GM12873 (cell line): ENCODE measurements around the gene TTC28.

ENCODE experiments used
- TF ChIP-seq, protein P1 (sequence below): IDR thresholded peaks from 2 replicates; pipeline ENCODE4 v1.5.1; 2012; ENCODE audit warnings: low read depth, mild to moderate bottlenecking, moderate library complexity, low read length, control low read depth; ENCODE audit not compliant: insufficient read depth; ENCODE audit errors: missing control alignments

TTC28 gene

DNA sequence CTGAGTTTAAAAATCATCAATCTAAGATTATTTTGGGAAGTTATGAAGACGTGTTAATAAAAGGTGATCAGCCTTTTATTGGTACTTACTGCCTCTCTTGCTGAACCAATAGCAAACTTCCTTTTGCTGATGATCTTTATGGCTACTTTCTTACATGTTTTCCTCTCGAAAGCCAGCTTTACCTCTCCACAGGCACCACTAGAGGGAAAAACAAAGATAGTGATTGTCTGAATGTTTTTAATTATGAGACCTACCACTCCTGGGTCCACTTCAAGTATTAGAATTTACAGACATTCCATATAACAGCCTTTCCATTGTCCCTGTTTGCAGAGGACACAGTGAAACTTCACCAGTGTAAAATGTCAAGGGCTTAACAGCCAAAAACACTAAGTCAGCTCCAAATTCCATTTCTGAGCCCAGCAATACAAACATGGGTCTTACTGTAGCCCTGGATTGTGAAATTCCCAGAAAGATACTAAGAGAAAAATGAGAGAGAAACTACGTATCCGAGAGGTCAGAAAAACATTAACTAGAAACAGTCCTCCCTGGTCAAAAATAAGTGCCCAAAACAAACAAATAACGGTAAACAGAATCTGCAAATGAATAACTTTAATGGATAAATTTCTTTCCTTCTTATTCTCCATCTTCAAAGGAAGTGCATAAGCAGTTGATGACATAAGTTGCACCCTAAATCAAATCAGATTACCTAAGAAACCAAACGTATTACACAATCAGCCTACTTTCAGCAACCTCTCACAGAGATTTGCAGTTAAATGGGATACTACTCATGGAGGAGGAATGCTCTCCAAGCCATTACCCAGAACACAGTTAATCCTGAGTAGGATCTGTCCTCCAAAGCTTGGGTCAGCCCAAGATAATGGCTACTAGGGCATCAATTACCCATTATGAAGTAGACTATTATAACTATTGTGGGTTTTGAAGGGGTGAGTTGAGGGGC is 32.5 kb upstream of the TTC28 start:
- TF ChIP-seq, protein P1, sequence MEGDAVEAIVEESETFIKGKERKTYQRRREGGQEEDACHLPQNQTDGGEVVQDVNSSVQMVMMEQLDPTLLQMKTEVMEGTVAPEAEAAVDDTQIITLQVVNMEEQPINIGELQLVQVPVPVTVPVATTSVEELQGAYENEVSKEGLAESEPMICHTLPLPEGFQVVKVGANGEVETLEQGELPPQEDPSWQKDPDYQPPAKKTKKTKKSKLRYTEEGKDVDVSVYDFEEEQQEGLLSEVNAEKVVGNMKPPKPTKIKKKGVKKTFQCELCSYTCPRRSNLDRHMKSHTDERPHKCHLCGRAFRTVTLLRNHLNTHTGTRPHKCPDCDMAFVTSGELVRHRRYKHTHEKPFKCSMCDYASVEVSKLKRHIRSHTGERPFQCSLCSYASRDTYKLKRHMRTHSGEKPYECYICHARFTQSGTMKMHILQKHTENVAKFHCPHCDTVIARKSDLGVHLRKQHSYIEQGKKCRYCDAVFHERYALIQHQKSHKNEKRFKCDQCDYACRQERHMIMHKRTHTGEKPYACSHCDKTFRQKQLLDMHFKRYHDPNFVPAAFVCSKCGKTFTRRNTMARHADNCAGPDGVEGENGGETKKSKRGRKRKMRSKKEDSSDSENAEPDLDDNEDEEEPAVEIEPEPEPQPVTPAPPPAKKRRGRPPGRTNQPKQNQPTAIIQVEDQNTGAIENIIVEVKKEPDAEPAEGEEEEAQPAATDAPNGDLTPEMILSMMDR = no peak

DNA sequence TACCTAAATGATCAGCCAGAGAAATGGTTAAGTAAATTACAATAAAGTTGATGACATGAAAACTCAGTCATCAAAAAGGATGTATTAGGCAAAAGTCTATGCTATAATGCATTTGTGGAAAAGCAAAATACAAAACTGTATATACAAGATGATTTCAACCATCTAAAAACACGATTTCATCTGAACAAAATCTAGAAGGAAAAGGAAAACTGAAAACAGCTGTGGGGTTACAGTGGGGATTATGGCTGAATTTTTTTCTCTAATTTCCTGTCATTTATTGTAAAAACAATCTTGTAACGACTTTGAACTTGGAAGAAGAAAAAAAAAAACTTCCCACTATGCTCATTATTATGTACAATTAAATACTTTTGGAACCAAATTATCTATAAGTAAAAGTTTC is 31.7 kb upstream of the TTC28 start:
- TF ChIP-seq, protein P1 = no peak

DNA sequence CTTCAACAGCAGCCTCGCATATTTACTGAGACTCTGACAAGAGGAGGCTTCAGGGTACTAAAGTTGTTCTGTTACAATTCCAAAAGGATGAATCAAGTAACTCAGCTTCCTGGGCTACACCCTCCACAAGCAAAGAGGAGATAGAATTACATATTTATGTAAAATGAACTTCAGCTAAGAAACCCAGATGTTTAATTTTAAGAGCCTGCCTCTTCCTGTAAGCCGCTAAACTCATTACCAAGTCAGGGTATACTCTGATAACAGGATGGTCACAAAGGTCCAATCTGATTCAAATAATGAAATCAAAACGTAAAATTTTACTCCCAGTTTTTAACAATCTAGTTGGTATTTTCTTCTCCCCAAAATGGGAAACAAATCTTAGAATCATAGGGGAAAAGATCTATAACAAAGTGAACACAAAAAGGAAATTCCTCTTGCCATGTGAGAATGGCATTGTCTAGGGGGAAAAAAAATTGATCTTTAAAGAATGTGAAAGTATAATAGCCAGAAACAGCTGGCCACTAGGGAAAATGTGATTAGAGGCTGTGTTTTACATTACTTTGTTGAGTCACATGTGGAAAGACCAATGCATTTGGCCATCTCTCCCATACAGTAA is 31.0 kb upstream of the TTC28 start:
- TF ChIP-seq, protein P1 = no peak

DNA sequence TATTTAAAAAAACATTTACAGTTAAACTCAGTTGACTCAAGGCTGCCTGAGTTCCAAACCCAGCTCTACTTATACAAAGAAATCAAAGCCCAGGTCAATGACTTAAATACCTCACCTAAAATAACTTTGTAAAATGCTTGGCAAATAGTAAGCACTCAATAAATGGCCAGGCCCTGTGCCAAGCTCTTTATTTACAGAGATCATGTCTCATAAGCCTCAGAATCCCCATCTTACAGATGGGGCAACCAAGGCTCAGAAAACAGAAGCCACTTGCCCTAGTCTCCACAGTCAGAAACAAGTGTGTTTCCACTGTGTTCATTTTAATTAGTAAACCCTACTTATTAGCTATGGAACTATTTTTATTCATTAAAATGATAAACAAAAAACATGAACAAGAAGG is 30.5 kb upstream of the TTC28 start:
- TF ChIP-seq, protein P1 = no peak

DNA sequence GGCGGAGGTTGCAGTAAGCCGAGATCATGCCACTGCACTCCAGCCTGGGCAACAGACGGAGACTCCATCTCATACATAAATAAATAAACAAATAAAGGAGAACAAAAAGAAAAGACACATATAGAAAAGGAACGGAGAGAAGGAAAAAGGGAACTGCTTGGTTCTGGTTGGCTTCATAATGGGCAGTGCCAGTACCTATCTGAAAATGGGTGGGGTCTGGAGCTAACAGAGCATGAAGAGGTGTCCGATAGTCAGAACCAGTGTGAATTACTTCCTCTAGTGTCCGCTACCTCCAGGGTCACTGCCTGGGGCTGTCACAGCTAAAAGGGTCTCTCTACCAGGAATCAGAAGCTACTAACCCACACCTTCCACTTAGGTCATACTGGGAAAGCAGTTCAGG is 27.2 kb upstream of the TTC28 start:
- TF ChIP-seq, protein P1 = no peak

DNA sequence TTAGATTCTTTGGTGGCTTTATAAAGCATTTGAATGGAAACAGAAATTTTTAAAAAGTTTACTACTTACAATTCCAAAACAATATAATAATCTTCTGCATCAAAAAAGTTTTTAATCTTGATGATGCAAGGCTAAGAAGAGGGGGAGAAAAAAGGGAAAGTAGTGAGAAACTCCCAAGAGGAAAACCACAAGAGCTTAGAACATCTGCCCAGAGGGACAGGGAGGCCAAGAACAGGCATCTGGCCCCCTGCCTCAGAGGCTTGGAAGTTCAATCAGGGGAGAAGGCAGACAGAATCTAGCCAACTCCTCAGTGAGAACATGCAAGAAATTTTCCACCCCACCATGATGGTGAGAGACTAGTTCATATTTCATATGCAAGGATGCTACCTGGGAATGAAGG is 23.8 kb upstream of the TTC28 start:
- TF ChIP-seq, protein P1 = no peak

DNA sequence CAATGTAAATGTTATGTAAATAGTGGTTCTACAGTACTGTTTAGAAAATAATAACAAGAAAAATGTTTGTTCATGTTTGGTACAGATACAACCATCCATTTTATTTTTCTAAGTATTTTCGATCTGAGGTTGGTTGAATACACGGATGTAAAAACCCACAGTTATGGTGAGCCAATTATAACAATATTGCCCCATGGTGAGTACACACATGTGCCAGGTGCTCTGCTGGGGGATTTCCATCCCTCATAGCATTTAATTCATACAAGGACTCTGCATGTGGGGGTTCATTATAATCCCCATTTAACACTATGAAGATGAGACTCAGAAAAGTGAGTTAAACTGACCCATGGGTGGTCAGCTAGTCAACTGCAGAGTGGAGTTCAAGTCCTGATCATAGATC is 23.3 kb upstream of the TTC28 start:
- TF ChIP-seq, protein P1 = no peak
